SIG-M5 treated with dmso at 0.1 percent for 504 hours (cell line): ENCODE data around the gene RER1.
A peak's percentile ranks its signal among the peaks of the same experiment; 100 is the strongest.

Experiments
- DNase-seq: peaks from one replicate; lab custom pipeline; 2025; ENCODE audit not compliant: unreplicated experiment; lab: John Stamatoyannopoulos, UW

RER1 gene

DNA sequence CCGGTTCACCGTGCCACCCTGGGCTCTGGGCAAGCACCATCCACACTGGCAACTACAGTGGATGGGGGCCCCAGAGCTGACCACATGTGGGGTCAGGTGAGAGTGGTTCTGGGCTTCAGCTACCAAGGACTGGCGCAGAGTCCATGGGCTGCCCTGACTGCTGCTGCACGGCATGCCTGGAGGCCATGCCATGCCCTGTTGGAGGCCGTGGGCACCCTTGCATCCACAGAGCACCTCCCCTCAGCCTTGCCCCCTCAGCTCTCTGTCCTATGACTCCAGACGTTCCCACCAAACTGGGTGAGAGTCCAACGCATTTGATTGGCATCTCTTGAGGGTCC is 15.7 kb upstream of the RER1 start:
- no peak for DNase-seq

DNA sequence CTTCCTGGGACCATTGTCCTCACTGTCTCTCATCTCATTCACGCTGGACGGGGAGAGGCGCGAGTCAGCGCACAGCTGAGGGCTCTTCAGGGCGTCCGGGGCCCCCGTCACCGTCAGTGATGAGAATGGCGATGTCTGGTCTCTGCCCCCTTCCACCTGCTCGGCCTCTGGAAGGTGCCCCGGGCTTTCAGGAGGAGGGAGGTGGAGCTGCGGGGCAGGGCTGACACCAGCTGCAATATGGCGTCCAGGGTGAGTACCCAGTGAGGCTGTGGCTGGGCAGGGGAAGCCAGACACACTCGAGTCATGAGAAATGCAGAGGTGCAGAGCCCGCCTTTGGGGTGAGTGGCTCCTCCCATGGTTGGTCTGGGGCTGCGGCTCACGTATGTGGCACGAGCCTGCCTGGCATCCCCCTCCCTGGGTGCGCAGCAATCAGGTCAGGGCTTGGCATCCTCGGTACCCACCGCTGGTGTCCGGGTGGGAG is 15.3 kb upstream of the RER1 start:
- DNase-seq, result no peak

DNA sequence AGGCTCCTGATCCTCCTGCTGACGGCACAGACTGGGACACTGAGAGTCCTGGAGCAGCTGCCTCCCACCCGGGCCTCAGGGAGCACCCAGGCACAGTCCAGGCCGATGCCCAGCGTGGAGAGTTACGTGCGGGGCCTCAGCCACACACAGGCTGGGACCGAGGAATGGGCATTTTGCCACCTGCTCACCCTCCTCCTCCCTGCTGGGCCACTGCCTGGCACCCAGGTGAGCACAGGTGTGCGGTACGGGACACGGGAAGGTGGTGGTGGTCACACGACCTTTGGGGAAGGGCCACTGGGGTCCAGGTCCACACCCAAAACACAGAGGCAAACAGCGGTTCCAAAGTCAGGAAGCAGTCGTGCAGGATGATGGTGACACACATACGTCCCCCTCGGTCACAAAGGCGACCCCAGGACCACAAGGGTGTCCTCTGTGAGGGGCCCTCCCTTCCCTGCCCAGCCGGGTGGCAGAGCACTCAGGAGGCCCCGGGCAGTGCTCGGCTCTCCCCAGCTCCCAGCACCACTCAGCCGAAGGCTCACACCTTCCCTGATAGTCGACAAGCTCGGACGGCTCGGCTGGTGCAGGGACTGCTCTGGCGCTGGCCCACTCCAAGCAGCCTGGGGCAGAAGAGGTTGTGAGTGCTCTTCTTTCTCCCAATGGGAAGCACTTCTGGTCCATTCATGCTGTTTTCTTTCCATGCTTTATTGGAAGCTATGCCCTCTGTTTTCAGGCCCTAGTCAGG is 14.5 kb upstream of the RER1 start:
- no peak for DNase-seq

DNA sequence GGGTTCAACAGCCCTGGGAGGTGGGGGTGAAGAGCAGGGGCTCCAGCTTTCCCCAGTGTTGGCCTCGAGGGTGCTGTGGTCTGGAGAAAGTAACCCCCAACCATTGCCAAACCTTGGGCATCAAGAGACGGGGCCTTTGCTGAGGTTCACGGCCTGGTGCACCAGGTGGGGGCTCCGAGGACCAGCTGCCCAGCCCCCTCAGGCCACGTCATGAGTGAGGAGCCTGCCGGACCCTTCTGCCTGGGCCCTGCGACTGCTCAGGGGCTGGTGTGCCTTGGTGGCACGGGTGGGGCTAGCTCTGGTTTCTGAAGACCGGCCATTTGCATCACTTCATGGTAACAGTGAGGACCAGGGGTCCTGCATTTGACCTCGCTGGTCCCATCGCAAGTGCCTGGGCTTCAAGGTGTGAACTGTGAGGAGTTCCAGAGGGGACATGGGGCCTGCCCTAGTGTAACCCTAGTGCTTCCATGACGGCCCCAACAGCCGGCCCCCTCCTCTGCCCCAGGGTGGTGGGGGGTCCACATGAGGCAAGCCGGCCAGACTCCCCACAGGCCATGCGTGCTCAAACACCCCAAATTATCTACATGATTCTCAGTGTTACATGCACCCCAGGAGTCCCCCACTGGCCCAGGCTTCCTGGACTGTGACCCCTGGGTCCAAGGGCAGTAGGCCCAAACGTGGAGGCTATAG is 13.7 kb upstream of the RER1 start:
- no peak for DNase-seq

DNA sequence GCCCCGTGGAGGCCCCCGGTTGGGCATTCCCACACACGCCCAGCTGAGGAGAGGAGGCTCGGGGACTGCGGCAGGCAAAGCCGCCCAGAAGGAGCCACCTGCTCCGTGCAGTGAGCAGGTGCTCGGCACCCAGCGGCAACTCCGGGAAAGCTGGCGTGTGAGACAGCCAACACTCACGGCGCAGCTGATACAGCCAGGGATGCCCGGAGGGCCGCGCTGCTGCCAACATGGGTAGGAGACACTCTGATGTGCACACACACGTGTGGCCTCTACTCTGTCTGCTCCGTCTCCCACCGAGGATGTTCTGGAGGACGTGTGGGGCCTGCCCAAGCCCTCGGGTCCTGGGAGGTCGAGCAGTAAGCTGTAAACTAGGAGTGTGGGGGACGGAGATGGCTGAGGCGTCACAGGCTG is 13.2 kb upstream of the RER1 start:
- DNase-seq, result no peak

DNA sequence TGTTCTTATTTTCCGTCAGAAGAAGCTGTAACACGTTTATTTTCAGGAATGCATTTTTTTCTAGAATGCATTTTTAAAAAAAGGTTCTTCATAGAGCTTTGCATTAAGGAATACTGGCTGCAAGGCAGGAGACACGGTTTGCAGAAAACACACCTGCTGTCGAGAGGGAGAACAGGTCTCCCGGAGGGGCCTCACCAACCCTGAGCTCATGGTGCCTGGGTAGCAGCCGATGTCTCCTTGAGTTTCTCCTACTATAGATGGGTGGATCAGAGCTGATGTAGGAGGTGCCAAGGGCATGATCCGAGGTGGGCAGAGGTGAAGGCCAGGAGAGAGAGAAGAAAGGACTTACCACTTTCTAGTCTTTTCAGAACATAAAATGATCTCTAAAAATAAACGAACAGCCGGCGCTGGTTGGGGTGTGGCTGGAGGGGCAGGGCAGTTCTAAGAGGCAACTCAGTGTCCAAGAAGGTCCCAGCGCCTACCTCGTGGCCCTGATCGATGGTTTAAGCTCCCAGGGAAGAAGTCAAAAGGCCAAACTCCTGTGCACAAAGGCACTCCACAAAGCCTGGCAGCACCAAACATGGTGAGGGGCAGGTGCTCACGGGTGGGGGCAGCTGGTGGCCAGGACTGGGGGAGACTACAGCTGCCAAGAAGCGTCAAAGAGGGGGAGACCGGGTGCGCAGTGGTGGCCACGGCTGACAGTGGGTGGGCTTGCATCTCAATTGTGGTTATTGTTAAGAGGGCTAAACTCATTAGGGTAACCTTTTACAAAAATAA is 12.5 kb upstream of the RER1 start:
- DNase-seq, result no peak

DNA sequence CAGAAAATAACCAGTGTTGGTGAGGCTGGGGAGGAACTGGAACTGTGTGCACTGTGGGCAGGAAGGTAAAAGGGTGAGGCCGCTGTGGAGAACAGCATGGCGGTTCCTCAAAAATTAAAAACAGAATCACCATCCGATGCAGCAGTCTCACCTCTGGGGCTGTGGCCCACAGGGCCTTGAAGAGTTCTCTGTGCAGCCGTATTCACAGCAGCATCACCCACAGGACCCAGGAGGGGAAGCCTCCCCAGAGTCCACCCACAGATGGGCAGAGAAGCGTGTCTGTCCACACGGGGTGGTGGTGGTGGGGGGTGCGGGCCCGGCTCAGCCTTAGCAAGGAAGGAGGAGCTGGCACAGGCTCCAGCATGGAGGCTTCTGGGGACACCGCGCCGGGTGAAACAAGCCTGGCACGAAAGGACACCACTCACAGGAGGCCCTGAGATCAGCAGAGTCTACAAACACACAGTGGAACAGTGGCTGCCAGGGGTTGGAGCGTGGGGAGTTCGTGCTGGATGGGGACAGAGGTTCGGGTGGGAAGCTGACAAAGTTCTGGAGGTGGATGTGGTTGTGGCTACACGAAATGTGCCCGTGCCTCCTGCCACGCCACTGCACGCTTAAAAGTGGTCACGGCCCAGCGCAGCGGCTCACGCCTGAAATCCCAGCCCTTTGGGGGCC is 11.8 kb upstream of the RER1 start:
- DNase-seq, result no peak

DNA sequence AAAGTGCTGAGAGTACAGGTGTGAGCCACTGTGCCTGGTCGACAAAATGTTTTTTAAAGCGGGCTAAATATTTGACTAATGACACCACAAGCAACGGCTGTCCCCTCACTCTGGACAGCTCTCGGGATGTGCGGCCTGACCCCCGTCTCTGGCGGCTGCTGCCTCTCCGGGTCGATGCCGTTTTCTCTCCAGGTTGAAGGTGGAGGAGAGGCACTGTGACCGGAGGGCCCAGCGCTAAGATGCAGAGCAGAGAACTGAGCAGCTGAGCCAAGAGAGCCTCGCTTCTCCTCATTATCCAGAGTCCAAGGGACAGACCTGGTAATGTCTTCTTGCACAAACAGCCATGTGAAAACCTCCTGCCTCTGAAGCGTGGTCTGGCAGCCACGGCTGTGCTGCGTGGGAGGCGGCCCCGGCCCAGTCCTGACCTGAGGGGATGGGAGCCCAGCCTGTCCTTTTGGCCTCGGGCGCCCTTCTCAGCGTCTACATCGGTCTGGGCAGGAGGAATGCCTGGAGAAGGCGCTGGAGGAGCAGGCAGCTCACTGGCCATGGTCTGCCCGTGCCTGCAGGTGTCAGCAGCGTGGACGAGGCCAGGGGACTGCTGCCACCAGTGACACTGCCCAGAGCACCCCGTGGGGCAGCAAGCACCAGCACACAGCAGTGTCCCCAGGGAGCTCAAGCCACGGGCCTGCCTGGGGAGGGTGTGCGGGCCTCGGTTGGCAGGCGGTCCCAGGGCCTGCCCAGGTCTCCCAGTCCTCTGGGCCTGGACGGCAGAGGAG is 10.6 kb upstream of the RER1 start:
- no peak for DNase-seq

DNA sequence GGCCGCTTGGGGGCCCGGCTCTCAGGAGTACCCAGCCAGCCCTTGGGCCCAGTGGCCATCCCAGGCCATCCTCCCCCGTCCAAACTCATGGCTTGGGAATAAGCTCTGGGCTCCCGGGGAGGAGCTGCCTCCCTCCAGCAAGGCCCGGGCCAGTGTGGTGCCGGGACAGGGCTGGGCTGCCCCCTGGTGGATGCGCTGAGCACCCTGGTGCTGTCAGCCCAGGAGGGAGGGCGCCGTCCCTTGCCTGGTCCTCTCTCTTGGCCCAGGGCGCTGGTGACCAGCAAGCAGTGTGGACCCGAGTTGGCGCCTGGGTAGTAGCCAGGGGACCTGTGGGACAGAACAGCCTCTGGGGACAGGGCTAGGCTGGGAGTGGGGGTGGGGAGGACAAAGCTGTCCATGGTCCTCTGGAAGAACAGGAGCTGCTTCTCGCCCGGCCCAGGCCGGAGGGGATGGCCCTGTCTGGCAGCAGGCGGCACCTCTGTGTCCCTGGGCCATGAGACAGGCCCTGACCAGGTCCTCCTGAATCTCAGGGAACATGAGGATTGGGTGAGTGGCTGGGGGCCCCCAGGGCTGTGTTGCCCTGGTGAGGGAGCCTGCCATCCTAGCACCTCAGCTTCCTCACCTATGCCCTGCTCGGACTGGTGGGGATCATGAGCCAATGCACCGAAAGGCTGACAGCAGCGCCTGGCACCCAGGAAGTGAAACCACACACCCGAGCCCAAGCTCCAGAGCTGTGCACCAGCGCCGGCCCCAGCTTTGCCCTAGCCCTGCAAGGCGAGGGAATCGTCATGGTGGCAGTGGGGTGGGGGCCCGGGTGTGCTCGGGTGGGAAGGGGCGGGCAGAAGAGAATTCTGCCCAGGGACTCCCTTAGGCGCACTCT is 9.7 kb upstream of the RER1 start:
- DNase-seq, result peak; percentile 38

DNA sequence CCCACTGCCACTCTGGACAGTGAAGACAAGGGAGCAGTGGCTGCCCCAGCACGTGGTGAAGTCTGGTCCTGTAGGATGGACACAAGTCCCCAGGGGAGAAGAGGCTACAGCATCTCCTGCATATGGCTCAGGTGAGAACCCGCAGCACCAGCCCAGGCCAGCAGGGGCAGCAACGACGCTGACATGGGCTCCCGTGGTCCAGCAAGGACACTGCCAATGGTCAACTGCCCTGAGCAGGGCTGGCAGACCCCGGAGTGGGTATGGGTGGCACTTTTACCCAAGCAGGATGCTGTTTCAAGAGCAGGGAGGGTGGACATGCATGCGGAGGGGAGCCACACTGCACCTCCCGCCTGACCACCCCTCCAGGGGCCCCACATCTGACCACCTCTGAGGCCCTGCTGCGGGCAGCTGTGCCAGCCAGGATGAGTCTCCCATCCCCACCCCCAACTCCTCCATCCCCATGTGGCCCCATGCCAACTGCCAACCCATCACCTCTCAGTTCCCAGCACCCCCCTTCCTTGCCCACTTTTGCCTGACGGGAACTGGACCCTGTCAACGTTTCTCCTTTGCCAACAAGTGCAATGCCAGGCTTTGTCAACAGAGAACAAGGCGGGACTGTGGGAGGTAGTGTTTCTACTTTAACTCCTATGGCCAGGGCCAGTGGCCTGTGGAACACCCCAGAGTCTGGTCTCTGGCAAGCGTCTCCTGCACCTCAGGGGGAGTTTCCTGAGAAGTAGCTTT is 8.8 kb upstream of the RER1 start:
- no peak for DNase-seq

DNA sequence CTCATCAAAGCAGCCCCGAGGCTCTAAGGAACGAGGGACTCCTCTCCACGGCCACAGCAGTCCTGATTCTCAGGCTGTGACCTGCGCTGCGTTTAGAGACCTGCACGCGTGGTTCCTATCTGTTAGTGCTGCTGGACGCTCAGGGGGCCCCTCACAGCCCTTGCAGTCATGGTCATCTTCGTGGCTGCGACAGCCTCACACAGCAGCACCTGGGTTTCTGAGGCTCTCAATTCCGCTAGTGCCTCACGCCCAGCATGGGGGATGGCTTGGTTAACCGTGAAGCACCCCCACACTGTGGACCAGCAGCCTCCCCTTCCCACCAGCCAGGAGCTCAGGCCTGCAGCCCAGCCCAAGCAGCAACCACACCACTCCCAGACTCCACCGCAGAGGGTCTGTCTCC is 8.1 kb upstream of the RER1 start:
- no peak for DNase-seq

DNA sequence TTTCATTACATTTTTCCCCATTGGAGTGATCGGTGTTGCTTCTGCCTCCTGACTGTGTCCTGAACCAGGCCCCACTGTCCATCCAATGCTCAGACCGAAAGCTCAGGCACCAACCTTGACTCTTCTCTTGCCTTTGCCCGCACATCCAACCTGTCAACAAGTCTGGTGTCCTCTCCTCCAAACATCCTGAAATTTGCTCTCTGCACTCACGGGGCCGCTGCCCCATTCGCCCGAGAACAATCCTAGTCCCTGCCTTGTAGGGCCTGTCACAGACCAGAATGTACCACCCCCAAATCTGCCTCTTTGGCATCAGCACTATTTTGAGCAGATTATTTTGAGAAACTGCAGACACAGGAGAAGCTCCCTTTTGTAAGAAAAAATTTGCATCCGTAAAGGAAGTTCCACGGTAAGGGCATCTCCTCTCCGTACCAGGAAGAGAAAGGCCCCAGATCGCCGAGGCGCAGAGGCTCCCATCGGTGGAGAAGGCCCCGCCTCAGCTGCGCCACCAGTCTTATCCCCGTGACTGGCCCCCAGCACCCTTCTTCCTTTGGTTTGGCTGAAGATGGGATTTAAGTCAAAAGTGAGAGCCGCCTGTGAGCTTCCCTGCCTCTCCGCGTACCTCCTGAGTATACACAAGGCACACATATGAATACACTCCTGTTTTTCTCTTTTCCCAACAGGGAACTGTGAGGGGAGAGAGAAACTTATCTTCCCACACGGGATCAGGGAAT is 7.3 kb upstream of the RER1 start:
- no peak for DNase-seq

DNA sequence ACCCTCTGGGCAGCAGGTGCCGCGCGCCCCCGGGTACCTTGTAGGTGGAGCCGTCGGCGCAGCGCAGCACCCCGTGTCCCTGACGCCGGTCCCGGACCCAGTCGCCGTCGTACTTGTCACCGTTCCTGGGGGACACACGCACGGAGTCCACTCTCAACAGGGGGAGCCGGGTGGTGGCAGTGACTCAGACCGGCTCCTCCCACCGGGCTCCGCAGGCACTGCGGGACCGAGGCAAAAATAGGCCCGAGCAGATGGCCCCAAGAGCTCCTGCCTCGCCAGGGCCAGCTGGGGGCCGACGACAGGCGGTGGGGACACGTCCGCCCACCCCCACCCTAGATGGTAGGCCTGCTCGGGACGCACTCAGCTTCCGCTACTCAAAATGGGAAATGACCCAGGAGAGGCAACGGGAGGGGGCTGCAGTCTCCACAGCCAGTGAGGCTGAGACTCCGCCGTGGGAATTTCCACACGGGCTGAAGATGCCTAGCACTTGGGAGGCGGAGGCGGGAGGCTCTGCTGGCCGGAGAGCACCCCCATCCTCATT is 6.6 kb upstream of the RER1 start:
- no peak for DNase-seq

DNA sequence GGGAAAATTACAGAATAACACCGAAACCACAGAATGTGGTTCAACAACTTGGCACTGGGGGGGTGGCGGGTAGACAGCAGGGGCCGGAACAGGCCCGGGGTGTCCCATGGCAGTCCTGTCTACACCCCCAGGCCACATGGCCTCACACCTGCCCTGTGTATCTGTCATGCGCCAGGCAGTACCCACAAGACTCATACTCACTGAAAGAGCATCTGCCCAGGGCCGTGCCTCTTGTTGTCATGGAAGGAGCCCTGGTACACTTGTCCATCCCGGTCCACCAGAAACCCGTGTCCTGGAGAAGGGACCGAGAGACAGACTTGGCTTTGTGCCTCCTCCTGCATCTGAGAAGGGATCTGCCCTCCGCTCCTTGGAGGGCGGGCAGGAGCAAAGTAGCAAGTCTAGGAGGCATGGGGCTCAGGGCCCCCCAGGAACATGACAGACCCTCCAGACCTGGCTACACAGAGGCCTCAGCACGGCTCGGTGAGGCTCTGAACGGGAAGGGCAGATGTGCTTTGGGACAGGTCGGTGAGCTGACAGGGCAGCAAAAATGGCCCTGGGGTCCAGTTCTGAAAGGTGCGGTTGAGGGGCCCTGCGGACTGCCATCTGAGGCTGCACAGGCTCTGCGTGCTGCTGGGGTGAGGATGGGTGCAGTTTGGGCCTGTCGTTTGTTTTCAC is 5.9 kb upstream of the RER1 start:
- no peak for DNase-seq

DNA sequence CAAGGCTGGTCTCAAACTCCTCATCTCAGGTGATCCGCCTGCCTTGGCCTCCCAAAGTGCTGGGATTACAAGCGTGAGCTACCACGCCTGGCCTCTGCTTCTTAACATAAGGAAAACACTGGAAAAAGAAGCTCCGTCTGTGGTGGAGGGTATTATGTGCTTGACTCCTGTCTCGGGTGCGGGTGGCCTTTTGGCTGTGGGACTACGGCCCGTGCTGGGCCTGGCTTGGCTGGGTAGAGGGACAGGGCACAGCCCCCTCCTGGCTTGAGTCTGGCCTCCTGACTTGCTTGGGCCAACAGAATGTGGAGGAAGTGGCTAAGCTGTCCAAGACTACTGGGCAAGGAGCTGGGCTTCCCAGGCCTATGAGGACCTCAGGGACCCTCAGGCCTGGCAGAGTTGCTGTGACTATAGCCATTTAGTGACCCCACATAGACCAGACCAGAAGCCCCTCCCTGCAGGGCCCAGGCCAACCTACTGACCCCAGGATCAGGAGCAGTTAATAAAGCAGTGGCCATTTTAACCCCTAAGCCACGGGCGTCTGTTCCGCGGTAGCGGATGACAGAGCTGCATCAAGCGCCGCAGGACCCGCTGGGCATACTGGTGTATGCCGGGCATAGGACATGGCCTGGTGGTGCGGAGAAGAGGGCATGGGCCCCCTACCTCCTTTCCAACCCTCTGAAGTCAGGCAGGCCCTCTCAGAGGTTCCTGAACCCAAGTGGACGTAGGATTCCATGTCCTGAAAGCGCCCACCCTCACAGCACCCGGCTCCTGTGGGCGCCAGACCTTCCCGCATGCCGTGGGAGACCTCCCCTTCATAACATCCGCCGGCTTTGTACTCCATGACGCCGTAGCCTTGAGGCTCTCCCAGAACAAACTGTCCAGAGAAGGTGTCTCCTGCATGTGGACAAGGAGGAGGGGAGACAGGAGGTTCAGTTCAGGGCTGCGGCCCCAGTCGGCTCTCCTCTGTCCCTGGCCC is 4.7 kb upstream of the RER1 start:
- no peak for DNase-seq
